Stimulated activated CD8-positive, alpha-beta memory T cell treated with anti-CD3 and anti-CD28 coated beads, Interleukin-4, amount 100 ng/mL, for 4 hours (primary cell): ENCODE measurements around the gene SEMA5A.

ENCODE experiments used
- DNase-seq, 2 donors: peaks; one replicate each; pipeline ENCODE4 v3.0.0-alpha.2; 2020; ENCODE audit warnings: low read depth in 2 of 2, low spot score in 1 of 2

Gene SEMA5A, protein sequence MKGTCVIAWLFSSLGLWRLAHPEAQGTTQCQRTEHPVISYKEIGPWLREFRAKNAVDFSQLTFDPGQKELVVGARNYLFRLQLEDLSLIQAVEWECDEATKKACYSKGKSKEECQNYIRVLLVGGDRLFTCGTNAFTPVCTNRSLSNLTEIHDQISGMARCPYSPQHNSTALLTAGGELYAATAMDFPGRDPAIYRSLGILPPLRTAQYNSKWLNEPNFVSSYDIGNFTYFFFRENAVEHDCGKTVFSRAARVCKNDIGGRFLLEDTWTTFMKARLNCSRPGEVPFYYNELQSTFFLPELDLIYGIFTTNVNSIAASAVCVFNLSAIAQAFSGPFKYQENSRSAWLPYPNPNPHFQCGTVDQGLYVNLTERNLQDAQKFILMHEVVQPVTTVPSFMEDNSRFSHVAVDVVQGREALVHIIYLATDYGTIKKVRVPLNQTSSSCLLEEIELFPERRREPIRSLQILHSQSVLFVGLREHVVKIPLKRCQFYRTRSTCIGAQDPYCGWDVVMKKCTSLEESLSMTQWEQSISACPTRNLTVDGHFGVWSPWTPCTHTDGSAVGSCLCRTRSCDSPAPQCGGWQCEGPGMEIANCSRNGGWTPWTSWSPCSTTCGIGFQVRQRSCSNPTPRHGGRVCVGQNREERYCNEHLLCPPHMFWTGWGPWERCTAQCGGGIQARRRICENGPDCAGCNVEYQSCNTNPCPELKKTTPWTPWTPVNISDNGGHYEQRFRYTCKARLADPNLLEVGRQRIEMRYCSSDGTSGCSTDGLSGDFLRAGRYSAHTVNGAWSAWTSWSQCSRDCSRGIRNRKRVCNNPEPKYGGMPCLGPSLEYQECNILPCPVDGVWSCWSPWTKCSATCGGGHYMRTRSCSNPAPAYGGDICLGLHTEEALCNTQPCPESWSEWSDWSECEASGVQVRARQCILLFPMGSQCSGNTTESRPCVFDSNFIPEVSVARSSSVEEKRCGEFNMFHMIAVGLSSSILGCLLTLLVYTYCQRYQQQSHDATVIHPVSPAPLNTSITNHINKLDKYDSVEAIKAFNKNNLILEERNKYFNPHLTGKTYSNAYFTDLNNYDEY

GRCh38 chr5:9545992-9546851 lies at the start of gene SEMA5A:
Gene SEMA5A (minus strand): TSS chr5:9546075. CDS start chr5:9379946, 166,129 bp downstream.
- no peak for DNase-seq

- no peak for DNase-seq
Observed at GRCh38 chr5:9594913-9595312, 49.0 kb upstream of the SEMA5A start.

DNA sequence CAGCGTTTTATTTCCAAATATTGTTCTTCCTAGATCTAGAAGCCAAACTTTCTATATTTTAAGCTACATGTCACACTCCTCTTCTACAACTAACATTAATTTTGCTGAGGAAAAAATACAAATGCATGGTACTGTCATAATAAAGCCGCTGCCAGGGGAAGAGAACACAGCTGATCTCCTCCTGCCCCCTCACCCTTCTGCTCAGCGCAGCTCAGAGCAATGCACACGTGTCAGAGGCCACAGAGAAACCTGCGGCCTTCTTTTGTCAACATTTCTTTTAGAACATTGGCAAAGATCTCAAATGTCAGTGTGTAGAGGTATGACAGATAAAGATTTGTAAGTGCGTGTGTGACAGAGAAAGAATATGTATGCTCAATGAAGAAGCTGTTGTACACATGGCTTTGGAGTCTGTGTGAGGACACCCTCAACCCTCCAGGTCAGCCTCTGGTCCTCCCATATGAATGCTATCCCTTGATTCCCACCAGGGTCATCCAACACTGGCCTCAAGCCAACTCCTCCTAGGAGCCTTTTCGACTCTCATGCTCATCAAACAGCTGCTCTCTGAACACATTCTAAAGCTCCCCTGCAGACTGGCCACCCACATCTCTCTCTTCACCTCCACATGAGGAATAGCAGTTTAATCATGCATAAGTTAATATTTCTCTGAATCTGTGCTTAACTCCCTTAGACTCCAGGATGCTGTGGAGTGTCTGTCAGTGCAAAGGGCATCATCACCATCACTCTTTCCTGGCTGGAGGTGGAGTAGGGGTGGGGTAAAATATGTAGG lies 43.4 kb upstream of the SEMA5A start:
- no peak for DNase-seq

GRCh38 chr5:9588254-9588653 lies 42.4 kb upstream of the SEMA5A start:
- DNase-seq, result no peak

DNA sequence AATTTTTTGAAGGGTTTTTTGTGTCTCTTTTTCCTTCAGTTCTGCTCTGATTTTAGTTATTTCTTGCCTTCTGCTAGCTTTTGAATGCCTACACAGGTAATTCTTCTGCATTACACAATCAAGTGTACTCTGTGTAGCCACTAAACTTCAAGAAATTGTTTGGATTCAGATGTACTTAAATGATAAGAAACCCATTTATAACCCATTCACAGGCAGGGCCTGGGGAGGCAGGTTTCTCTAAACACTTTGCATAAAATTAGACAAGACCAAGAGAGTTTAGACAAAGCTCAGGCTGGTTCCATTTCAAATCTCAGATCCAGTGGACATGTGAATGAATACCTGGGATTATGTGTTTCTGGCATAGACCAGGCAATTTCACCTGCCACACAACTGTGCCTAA lies 41.3 kb upstream of the SEMA5A start:
- no peak for DNase-seq

DNA sequence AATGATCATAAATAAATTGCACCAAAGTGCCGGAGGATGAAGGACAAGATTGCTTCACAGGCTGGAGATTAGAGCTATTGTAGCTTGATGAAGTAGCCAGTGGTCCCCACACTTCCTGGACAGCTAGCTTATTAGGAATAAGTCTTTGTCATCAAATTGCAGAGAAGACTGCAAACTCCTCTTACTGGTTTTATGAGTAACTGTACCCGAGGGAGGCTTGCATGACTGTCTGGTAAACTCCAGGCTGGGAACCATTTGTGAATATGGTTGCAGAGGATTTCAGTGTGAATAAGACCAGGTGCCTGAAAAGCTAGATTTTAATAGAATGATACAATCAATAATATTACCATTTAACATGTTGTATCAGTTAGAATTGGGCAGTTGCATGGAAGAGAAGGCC lies 36.5 kb upstream of the SEMA5A start:
- no peak for DNase-seq

DNA sequence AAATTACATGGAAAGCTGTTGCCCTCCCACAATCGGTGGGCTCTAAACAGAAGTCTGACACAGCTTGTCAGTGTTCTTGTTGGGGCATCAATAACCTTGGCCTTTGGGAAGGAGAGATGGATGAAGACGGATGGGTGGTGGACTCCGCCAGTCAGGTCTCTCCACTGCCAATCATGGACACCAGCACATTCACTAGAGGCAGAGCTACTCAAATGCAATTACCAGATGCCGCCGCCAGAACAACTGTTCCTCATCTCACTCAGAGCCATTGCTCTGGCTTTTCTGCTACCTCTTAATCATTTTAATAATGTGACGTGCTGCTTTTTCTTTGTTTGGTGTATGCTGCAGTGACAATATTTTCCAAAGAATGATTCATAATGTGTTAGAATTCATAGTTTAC lies 27.9 kb upstream of the SEMA5A start:
- DNase-seq, result no peak

GRCh38 chr5:9572246-9572645 lies 26.4 kb upstream of the SEMA5A start:
- DNase-seq, result no peak

DNA sequence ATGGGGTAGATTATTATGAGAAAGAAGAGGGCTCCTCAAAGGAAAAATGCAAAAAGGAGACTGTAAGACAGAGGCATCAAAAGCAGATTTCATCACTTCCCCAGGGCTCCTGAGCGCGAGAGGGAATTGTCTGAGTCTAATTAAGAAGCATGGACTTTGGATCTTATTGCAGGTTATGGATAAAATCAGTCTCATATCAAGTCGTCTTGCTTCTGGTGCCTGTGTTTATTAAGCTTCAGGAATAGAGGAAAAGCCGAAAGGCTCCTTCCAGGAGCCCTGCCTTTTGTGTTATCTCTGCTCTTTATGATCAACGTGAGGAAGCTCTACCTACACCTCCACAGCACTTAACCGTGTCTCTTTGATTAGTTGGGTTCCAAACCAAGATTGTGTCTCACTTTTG lies 25.0 kb upstream of the SEMA5A start:
- no peak for DNase-seq

GRCh38 chr5:9567039-9567438 lies 21.2 kb upstream of the SEMA5A start:
- no peak for DNase-seq

DNA sequence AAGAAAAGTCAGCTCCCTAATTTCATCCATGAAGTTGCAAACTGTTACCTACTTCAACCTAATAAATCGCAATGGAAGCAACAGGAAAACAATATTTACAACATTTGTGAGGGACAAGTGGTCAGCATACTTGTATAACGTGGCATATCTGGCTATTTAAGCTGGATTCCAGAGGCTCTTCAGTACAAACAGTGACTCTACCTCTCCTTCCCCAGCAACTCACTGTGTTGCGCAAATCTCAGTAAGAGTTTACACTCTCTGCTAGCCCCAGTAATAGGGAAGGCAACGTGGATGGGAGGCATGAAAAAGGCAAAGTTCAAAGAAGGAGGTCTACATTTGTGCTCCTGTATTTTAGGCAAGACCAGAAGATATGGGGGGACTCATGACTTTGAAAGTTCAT lies 18.9 kb upstream of the SEMA5A start:
- no peak for DNase-seq

GRCh38 chr5:9562141-9562540 lies 16.3 kb upstream of the SEMA5A start:
- DNase-seq, result no peak

DNA sequence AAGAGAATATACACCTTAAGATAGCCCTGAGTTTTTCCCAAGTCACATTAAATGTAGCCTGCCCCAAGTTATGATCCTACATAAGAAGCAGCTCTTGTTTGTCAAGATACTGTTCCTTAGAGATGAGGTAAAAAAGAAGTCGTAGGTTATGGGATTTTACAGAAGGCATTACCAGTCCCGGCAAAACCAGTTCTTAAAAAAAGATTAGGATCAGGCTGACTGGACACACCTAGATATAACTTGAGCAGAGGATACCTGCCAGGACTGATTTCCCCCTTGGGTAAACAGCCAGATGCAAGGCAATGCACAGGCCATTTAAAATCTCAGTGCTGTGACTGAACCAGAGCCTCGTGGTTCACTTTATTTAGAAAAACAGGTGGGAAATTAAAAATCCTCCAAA lies 14.1 kb upstream of the SEMA5A start:
- DNase-seq, result no peak

DNA sequence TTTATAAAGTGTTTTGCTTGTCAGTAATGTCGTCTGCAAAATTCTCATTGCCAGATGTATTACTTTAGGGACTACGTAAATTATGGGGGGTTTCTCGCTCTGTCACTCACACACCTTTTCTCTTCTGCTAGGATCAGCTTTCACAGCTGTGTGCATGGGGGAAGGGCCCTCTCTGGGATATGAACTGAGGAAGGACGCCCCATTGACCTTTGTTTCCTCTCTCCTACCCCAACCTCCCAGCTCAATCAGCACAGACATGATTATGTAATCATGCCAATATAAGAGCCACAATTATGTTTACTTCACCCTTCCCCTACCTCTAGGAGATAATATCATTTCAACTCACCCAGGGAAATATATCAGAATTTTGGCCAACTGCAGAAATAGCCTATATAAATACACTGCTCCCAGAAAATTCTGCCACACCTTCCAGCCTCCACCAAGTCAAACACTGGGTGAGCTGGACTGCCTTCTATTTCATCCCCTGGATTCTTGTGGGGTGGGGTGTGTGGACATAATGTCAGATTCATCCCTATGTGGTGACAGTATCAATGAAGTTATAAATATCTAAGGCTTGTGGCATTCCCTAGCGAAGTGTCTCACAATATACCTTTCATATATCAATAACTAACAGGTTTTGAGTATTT lies 12.6 kb upstream of the SEMA5A start:
- DNase-seq, result no peak

DNA sequence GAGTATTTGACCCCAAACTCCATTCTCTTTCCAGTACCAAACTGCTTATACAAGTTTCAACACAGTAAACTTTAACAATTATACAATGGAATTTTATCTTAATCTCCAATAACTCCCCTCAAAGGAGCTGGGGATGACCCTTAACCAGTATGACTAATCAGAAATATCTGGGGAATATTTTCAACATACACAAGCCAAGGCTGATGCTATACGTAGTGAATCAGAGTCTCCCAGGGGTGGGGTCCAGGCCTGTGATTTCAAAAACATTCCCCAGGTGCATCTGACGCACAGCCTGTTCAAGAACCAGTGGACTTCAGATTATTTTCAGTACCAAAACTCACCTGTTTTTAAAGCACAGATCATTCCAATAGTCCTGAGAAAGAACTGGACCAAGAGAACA lies 11.8 kb upstream of the SEMA5A start:
- DNase-seq, result no peak

GRCh38 chr5:9555961-9556360 lies 10.1 kb upstream of the SEMA5A start:
- DNase-seq, result no peak

DNA sequence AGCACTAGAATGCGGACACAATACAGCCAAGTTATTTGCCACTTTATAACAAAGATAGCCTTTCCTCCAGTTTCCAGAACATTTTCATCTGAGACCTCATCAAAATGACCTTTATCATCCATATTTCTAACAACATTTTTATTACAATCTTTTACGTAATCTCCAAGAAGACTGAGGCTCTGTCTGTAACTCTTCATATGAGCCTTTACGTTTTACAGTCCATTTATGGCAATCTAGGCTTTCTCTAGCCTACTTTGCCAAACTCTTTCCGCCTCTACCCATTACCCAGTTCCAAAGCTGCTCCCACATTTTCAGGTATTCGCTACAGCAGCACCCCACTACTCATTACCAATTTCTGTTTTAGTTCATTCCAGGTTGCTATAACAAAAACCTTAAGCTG lies 8.2 kb upstream of the SEMA5A start:
- DNase-seq, result no peak

DNA sequence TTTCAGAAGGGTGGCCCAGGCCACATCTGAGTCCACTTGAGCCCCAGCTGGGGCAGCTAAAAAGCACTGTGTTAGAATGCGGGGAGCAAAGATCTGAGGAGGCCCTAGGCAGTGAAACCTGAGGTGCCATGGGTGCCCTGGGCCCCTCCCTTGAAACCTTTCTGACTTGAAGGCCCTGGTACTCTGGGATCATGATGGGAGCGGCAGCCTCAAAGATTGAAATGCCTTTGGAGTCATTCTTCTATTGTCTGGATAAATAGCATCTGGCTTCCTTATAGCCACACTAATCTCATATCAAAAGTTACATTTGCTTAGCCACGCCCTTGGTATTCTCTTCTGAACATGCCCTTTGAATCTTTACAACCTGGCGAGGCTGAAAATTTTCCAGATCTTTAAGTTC lies 7.7 kb upstream of the SEMA5A start:
- DNase-seq, result no peak
